Measurements from ENCODE around the gene PLXNA2.

- TF ChIP-seq, protein P1, sequence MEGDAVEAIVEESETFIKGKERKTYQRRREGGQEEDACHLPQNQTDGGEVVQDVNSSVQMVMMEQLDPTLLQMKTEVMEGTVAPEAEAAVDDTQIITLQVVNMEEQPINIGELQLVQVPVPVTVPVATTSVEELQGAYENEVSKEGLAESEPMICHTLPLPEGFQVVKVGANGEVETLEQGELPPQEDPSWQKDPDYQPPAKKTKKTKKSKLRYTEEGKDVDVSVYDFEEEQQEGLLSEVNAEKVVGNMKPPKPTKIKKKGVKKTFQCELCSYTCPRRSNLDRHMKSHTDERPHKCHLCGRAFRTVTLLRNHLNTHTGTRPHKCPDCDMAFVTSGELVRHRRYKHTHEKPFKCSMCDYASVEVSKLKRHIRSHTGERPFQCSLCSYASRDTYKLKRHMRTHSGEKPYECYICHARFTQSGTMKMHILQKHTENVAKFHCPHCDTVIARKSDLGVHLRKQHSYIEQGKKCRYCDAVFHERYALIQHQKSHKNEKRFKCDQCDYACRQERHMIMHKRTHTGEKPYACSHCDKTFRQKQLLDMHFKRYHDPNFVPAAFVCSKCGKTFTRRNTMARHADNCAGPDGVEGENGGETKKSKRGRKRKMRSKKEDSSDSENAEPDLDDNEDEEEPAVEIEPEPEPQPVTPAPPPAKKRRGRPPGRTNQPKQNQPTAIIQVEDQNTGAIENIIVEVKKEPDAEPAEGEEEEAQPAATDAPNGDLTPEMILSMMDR (IDR thresholded peaks at IDR 0.05) = no peak
- no peak for TF ChIP-seq POLR2A (IDR thresholded peaks at IDR 0.05)
These were observed 95.8 kb downstream of the PLXNA2 start for GRCh38 chr1:208148380-208148779.
